ENCODE data around the gene MUC5AC.

MUC5AC gene

DNA sequence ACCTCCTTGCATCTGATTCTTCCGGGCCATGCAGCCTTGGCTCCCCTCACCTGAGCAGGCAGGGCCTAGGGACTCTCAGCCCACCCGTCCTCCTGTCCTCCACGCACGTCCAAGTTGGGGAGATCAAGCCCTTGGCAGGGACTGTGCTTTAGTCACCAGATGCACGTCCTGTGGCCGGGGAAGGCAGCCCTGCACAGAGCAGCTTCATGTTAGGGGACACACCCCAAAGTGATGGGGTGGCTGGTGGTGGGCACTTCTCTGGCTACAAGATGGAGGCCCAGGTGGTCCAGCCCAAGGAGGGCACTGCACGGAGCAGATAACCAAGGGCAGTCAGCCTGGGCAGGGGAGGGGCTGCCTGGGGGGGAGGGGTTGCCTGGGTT lies 66.3 kb downstream of the MUC5AC start:
- Mint-ChIP-seq H3K4me1 (no peaks in the 10 kb centered on the region), H3K36me3 (no peaks in the 10 kb centered on the region), H3K9me3 (no peaks in the 10 kb centered on the region), H3K4me3 (no peak overlapping the region), H3K27me3 (peaks cover 9% of the 10 kb centered on the region), H3K27ac (no peak overlapping the region)

DNA sequence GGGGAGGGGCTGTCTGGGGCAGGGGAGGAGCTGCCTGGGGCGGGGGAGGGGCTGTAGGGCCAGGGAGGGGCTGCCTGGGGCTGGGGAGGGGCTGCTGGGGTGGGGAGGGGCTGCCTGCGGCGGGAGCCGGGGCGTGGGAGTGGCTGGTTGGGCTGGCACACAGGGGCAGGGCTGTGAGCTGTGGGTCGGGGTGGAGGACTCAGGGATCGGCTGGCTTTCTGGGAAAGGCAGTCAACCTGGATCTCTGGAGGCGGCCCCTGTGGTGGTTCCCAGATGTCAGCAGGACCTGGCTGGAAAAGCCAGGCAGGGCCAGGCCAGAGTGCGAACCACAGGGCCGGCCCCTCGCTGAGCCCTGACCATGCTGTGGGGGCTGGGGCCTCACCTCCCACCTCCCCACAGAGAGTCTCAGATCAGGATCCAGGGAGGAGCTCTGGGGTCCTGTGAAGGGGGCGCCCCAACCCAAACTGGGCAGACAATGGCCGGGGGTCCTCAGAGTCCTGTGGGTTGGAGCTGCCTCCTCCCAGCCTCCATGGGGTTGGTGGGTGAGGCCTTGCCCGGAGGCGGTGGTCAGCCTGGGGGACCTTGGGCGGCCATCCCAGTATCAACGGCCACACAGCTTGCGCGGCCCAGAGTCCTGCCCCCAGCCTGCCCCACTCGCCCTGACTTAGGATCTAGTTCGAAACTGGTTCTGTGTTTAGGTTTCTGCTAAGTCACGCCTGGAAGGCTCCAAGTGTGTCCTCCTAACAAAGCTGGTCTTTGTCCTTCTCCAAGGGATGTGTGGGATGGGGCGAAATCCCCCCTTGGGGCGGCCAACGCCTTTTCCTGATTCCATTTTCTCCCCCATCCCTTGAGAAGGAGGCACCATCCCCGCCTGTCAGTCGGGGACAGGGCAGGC lies 67.0 kb downstream of the MUC5AC start:
- H3K4me1 Mint-ChIP-seq: no peaks in the 10 kb centered on the region
- no peak overlapping the region for H3K27ac Mint-ChIP-seq
- H3K4me3 Mint-ChIP-seq: no peak overlapping the region
- peaks cover 9% of the 10 kb centered on the region for H3K27me3 Mint-ChIP-seq
- no peaks in the 10 kb centered on the region for H3K9me3 Mint-ChIP-seq
- H3K36me3 Mint-ChIP-seq: no peaks in the 10 kb centered on the region

DNA sequence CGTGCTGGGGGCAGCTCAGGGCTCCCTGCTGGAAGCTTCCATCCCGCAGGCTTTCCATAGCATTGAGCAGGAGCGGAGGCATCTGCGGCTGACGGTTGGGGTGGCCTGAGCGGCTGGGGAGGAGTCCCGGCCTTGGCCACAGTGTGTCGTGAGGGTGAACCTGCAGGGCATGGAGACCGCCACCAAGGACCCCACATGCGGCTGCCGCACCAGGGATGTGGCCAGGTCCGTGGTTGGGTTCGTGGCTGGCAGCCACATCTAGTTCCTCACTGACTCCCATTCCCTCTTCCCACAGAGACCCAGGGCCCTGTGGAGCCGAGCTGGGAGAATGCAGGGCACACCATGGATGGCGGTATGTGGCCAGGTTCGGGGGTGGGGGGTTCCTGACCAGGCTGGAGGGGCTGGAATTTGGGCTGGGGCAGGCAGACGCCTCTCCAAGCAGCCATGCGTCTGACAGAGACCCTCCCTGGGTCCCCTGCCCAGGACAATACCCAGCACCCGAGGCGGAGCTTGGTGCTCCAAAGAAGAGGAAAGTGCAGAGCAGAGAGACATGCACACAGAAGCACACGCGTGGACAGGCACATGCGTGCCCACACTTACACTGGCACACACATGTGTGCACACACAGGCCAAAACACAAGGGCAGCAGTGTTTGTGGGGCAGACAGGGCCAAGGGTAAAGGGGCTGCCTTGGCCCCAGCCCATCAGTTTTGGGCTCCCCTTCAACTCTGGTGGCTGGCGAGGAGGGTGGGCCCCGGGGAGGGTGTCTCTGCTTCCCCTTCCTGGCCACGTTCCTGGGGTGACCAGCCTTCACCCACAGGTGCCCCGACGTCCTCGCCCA lies 67.9 kb downstream of the MUC5AC start:
- no peaks in the 10 kb centered on the region for H3K4me1 Mint-ChIP-seq
- no peak overlapping the region for H3K4me3 Mint-ChIP-seq
- peaks cover 9% of the 10 kb centered on the region for H3K27me3 Mint-ChIP-seq
- H3K36me3 Mint-ChIP-seq: no peaks in the 10 kb centered on the region
- H3K27ac Mint-ChIP-seq: no peak overlapping the region
- H3K9me3 Mint-ChIP-seq: no peaks in the 10 kb centered on the region

DNA sequence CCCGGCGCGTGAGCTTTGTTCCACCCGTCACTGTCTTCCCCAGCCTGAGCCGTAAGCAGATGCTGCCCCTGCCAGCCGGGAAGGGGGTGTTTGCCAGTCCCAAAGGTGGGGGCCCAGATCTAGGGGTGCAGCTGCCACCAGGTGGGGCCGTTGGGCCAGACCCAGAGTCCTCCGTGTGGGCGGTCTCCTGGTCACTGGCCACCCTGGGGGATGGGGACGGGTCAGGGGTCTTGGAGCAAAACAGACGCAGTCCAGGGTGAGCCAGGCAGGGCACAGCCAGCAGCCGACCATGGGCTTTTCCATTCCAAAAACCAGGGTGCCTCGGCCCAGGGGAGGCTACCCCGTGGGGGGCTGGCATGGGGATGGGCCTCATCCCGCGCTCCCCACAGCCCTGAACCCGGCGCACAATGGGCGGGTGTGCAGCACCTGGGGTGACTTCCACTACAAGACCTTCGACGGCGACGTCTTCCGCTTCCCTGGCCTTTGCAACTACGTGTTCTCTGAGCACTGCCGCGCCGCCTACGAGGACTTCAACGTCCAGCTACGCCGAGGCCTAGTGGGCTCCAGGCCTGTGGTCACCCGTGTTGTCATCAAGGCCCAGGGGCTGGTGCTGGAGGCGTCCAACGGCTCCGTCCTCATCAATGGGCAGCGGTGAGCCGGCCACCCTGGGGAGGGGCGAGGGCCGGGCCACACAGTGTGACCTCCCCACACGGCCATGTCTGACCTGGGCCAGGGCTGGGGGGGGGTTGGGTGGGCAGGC lies 68.7 kb downstream of the MUC5AC start:
- Mint-ChIP-seq H3K9me3 (no peaks in the 10 kb centered on the region), H3K27me3 (peaks cover 6% of the 10 kb centered on the region), H3K4me3 (no peak overlapping the region), H3K4me1 (no peaks in the 10 kb centered on the region), H3K36me3 (no peaks in the 10 kb centered on the region), H3K27ac (no peak overlapping the region)

DNA sequence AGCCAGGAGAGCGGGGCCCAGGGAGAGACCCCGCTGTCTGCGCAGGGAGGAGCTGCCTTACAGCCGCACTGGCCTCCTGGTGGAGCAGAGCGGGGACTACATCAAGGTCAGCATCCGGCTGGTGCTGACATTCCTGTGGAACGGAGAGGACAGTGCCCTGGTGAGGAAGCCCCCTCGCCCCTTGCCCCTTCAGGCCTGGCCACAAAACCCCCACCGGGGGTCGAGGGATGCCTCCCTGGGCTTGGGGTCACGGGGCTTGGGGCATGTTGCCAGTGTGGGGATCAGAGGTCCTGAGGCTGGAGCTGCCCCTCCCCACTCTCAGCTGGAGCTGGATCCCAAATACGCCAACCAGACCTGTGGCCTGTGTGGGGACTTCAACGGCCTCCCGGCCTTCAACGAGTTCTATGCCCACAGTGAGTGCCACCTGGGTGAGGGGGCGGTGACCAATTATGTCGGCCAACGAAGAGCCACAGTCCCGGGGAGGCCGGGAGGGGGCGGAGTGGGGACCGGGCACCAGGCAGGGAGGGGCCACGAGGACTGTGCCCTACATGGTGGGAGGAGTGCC lies 69.3 kb downstream of the MUC5AC start:
- Mint-ChIP-seq H3K4me1 (no peaks in the 10 kb centered on the region), H3K9me3 (no peaks in the 10 kb centered on the region), H3K4me3 (no peak overlapping the region), H3K27ac (no peak overlapping the region), H3K27me3 (peaks cover 2% of the 10 kb centered on the region), H3K36me3 (no peaks in the 10 kb centered on the region)

DNA sequence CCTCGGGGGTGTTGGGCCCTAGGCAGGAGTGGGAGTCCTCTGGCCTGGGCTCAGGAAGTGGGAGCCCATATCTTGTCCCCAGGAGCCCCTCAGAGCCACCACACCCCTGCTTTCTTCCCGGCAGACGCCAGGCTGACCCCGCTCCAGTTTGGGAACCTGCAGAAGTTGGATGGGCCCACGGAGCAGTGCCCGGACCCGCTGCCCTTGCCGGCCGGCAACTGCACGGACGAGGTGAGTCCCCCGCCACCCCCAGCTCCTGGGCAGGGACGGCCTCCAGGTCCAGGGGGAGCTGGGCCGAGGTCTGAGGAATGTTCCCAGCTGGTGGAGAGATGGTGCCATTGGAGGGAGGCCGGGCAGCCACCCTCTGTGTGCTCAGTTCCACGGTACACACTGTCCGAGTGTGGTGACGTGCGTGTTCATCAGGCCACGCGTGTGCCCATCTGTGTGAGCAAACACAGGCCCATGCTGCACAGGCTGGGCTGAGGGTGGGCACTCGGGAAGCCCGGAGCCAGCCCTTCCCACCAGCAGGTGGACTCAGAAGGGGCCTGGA lies 69.9 kb downstream of the MUC5AC start:
- H3K36me3 Mint-ChIP-seq: no peaks in the 10 kb centered on the region
- no peak overlapping the region for H3K4me3 Mint-ChIP-seq
- no peaks in the 10 kb centered on the region for H3K4me1 Mint-ChIP-seq
- no peak overlapping the region for H3K27ac Mint-ChIP-seq
- peaks cover 2% of the 10 kb centered on the region for H3K27me3 Mint-ChIP-seq
- no peaks in the 10 kb centered on the region for H3K9me3 Mint-ChIP-seq

DNA sequence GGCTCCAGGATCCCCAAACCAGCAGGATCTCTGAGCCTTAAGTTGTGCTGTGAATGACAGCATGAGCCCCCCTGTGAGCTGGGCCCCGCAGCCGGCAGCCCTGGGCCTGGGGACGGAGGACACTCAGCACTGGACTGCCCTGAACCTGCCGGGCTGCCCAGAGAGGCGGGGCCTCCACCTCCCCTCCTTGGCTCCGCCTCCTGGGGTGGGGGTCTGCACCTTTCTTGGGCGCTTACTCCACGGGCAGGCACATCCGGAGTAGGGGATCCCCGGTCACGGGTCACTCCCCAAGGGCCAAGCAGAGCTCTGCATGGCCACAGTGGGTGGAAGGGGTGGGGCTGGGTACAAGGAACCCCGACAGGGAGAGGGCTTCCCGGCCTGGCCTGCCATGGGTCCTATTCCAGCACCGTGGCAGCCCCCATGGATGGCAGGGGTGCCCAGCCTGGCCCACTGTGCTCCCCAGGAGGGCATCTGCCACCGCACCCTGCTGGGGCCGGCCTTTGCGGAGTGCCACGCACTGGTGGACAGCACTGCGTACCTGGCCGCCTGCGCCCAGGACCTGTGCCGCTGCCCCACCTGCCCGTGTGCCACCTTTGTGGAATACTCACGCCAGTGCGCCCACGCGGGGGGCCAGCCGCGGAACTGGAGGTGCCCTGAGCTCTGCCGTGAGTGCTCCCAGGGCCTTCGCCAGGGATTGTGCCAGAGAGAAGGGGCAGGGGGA lies 70.5 kb downstream of the MUC5AC start:
- Mint-ChIP-seq H3K4me1 (no peaks in the 10 kb centered on the region), H3K36me3 (no peaks in the 10 kb centered on the region), H3K9me3 (no peaks in the 10 kb centered on the region), H3K4me3 (no peak overlapping the region), H3K27ac (no peak overlapping the region), H3K27me3 (peaks cover 2% of the 10 kb centered on the region)

DNA sequence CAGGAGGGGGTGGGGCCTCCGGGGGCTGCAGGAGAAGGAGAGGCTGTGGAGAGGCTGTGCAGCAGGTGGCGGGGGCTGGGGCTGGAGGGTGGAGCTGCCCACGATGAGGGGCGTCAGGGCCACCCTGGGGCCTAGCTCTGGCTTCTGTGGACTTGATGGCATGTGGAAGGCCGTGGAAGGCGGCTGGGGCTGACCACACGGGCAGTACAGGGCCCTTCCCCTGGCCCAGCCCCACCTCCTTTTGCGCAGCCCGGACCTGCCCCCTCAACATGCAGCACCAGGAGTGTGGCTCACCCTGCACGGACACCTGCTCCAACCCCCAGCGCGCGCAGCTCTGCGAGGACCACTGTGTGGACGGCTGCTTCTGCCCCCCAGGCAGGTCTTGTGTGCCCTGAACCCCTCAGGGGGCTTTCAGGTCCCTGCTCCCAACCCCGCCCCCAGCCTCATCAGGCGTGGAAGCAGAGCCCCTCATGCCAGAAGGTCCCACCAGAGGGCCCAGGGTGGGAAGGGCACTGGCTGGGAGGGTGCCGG lies 71.2 kb downstream of the MUC5AC start:
- no peaks in the 10 kb centered on the region for H3K9me3 Mint-ChIP-seq
- H3K36me3 Mint-ChIP-seq: no peaks in the 10 kb centered on the region
- H3K4me3 Mint-ChIP-seq: no peak overlapping the region
- H3K27ac Mint-ChIP-seq: no peak overlapping the region
- H3K4me1 Mint-ChIP-seq: no peaks in the 10 kb centered on the region
- H3K27me3 Mint-ChIP-seq: peaks cover 2% of the 10 kb centered on the region

DNA sequence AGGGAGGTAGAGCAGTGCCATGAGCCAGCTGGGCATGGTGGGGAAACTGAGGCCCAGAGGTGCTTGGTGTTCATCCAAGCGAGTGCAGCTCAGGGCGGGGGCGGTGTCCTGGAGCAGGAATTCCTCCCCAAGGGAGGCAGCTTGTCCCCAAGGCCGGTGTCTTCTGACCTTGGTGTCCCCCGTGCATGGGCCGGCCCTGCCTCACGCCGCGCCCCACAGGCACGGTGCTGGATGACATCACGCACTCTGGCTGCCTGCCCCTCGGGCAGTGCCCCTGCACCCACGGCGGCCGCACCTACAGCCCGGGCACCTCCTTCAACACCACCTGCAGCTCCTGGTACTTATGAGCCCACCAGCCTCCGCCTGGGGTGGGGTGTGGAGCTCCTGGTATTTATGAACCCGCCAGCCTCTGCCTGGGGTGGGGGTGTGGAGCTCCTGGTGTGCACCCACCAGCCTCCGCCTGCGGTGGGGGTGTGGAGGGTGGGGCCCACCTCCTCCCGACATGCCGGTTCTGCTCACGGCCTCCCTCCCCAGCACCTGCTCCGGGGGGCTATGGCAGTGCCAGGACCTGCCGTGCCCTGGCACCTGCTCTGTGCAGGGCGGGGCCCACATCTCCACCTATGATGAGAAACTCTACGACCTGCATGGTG lies 71.8 kb downstream of the MUC5AC start:
- Mint-ChIP-seq H3K4me1 (no peaks in the 10 kb centered on the region), H3K4me3 (no peak overlapping the region), H3K36me3 (no peaks in the 10 kb centered on the region), H3K27me3 (no peaks in the 10 kb centered on the region), H3K9me3 (no peaks in the 10 kb centered on the region), H3K27ac (no peak overlapping the region)

DNA sequence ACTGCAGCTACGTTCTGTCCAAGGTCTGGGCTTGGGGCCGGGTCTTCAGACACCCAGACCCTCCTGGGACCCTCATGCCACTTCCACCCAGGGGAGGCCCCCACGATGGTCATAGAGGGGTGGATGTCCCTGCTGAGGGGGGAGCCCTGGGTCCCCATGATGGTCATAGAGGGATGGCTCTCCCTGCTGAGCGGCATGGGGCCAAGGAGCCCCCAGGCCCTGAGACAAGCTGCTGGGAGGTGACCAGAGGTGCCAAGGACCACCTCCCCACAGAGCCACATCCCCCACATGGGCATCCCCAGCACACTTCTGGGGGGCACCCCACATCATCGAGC lies 72.3 kb downstream of the MUC5AC start:
- no peak overlapping the region for H3K4me3 Mint-ChIP-seq
- no peak overlapping the region for H3K27ac Mint-ChIP-seq
- no peaks in the 10 kb centered on the region for H3K27me3 Mint-ChIP-seq
- no peaks in the 10 kb centered on the region for H3K9me3 Mint-ChIP-seq
- no peaks in the 10 kb centered on the region for H3K4me1 Mint-ChIP-seq
- no peaks in the 10 kb centered on the region for H3K36me3 Mint-ChIP-seq

DNA sequence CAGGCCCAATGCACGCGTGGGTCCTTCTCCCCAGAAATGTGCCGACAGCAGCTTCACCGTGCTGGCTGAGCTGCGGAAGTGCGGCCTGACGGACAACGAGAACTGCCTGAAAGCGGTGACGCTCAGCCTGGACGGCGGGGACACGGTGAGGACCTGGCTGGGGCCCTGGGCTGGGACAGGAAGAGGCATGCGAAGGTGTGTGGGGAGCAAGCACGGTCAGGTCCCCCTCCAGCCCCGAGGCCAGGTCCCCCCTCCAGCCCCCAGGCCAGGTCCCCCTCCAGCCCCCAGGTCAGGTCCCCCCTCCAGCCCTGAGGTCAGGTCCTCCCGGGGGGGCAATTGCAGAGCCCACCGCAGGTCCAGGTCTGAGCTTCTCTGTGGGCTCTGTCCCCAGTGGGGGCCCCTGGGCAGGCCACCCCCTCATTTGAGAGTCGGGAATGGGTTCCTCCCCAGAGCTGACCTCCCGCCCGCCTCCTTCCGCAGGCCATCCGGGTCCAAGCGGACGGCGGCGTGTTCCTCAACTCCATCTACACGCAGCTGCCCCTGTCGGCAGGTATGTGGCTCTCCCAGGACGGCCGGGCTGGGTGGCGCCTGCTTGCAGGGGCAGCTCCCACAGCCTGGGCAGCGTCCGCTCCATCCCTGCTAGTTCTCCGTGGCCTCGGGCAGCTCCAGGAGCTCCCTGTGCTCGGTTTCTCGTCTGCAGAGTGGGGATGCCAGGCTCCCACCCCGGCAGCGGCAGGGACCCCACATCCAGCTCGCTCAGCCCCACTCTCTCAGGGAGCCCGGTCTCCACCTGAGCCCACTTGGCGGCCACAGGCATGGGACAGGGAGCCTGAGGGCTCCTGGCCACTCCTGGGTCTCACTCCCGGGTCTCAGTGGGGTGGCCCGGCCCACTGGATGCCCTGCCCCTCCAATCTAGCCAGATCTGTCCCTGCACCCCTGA lies 73.0 kb downstream of the MUC5AC start:
- Mint-ChIP-seq H3K27me3 (no peaks in the 10 kb centered on the region), H3K36me3 (no peaks in the 10 kb centered on the region), H3K9me3 (no peaks in the 10 kb centered on the region), H3K27ac (no peak overlapping the region), H3K4me3 (no peak overlapping the region), H3K4me1 (no peaks in the 10 kb centered on the region)

DNA sequence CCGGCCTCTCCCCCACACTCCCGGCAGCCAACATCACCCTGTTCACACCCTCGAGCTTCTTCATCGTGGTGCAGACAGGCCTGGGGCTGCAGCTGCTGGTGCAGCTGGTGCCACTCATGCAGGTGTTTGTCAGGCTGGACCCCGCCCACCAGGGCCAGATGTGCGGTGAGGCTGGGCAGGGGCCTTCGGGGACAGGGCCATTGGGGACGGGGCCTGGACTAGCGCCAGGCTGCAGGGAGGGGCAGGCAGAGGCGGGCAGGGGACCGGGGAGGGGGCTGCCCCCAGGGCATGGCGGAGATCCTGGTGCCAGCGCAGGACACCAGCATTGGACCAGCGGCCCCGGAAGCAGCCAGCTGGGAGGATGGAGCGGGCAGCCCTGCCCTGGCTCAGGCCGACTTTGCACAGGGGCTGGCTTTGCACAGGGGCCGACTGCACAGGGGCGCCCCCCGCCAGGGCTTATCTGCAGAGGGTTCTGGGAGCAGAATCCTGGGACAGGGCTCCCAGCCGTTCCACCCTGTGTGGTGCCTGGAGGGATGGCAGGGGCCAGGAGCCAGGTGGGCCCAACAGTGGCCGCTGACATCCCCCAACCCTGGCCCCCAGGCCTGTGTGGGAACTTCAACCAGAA lies 73.8 kb downstream of the MUC5AC start:
- no peaks in the 10 kb centered on the region for H3K4me1 Mint-ChIP-seq
- H3K27ac Mint-ChIP-seq: no peak overlapping the region
- H3K9me3 Mint-ChIP-seq: no peaks in the 10 kb centered on the region
- H3K4me3 Mint-ChIP-seq: no peak overlapping the region
- H3K27me3 Mint-ChIP-seq: no peaks in the 10 kb centered on the region
- no peaks in the 10 kb centered on the region for H3K36me3 Mint-ChIP-seq

All from activated naive CD4-positive, alpha-beta T cell treated with anti-CD3 and anti-CD28 coated beads, Interleukin-2, amount 50 U/mL, for 24 hours (primary cell).